HG03378 (cell line): Measurements from ENCODE around the gene CREB3.

Experiments
- ATAC-seq: cut with Tn5 transposase; IDR thresholded peaks from one replicate; pipeline ENCODE4 v1.9.1; 2021; ENCODE audit warnings: mild to moderate bottlenecking, moderate library complexity; ENCODE audit not compliant: unreplicated experiment

Gene CREB3

GRCh38 chr9:35748242-35748857, 15.9 kb downstream of the CREB3 start:
- ATAC-seq: no peak

- peak; percentile 34 for ATAC-seq
Observed at GRCh38 chr9:35748858-35749514, 16.5 kb downstream of the CREB3 start, which contains the start of the genes GBA2 and RGP1. TSS of gene GBA2 (minus strand) at chr9:35749228. CDS start at chr9:35748704, 524 bp downstream. TSS of gene RGP1 (plus strand) at chr9:35749287. CDS start at chr9:35749756, 469 bp downstream.

DNA sequence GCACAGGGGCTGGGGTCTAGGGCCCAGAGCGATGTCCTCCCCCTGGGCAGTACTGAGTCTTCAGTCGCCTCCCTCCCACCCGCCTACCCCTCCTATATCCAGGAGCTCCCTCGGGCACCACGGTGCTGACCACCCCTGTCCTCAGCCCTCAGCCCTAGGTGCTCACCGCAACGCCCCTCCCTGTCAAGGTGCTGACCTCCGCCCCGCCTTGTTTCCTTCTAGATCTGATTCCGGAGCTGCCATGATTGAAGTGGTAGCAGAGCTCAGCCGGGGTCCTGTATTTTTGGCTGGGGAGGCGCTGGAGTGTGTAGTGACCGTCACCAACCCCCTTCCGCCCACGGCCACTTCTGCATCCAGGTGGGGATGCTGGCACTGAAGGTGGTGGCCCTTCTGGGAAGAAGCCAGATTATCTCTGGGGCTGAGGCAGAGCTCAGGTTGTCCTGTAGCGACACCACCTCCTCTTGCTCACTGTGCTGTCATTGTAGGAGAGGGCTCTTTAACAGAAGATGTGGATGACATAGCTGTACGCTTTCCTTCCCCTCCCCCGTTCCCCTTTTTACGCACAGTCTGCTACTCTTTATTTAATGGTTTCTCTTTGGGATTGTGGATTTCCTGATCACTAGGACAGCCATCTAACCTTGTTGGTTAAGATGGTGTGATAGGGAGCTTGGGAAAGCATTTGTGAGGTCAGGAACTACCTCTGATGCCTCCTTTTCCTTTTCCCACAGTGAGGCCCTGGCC, 17.2 kb downstream of the CREB3 start:
- ATAC-seq: peak; percentile 10

DNA sequence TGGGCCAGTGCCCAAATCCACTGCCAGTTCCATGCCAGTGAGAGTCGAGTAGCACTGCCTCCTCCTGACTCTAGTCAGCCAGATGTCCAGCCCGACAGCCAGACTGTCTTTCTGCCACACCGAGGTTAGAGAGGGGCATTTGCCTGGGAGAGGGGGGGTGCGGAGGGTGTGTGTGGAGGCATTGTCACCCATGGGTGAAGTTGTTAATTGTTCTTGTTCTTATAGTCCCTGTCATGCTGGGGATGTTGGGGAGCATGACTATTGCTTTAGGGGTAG, 17.7 kb downstream of the CREB3 start:
- no peak for ATAC-seq

DNA sequence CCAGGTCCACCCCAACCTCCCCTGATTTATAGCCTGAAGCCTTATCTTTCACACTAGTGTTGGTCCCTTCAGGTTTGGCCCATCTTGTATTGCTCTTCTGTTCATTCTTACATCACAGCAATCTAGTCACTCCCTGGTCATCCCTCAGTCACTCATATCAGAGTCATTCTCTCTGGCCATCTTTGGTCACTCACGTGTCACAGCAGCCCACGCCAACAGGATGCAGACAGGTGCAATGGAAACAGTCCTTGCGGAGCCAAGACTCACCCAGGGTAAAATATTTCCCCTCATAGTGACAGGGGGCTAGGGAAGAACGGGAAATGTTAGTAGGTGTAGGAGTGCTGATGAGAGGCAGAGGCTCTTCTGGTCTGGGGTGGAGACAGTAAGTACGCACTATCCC, 21.0 kb downstream of the CREB3 start:
- ATAC-seq: no peak

GRCh38 chr9:35754264-35754663, 21.8 kb downstream of the CREB3 start, which contains the start of gene MSMP:
TSS of gene MSMP (minus strand) at chr9:35754276. CDS start at chr9:35754129, 147 bp downstream.
- ATAC-seq: no peak

GRCh38 chr9:35755071-35755470, 22.6 kb downstream of the CREB3 start:
- no peak for ATAC-seq

DNA sequence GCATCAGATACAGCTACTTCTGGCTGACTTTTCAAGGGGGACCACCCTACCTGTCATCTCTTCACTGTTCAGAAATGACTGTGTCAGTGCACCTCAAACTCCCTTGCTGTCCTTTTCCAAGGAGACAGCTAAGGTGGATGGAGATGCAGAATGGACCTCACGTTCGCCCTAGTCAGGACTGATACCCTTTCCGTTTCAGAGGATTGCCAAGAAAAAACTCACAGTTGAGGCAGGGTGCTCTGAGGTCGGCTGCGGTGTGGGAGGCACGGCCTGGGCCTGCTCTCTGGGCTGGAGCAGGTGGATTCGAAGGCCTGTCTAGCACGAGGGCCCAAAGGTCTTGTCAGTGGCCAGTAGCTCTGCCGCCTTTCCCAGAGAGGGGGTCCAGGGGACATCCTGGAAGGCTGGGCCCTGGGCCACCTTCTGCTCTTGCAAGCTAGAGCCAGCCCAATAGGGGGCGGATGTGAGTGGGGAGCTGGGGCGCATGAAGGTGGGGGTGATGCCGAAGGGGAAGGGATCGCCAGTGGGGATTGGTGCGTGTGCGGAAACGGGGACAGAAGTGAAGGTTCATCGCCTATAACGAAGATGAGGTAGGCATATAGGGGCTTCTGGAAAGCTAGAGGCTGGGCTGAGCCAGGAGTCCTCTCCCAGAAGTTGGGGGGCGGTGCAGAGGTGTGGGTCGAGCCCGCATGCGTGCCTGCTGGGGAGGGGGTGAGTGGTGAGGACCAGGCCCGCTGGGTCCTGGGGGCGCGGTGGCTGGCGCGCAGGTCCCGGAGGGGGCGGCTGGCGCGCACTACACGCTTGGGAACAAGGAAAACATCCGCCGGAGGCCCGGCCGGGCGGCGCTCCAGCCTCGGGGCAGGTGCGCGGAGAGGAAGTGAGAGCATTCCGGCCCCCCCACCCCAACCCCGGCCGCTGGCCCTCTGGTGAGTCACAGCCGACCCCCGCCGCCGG, 24.1 kb downstream of the CREB3 start:
- ATAC-seq: no peak

GRCh38 chr9:35757226-35757891, 24.9 kb downstream of the CREB3 start:
- ATAC-seq: no peak

DNA sequence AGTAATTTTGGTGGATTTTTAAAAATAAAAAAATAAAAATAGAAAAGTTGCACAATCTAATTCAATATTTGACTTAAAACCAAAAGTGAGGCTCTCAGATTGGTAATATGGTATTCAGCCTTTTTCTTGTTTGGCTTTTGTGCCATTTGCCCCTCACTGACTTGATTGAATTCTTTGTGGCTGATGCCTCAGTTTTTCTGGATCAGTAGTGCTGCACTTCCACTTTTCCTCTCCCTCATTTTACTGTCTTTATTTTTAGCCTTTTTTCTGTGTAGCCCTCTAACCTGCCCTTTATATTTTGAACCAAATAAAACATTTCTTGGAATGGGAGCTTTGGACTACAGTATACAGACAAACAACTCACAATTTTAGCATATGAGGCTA, 25.4 kb downstream of the CREB3 start:
- no peak for ATAC-seq

GRCh38 chr9:35758475-35759050, 26.1 kb downstream of the CREB3 start:
- ATAC-seq: no peak

DNA sequence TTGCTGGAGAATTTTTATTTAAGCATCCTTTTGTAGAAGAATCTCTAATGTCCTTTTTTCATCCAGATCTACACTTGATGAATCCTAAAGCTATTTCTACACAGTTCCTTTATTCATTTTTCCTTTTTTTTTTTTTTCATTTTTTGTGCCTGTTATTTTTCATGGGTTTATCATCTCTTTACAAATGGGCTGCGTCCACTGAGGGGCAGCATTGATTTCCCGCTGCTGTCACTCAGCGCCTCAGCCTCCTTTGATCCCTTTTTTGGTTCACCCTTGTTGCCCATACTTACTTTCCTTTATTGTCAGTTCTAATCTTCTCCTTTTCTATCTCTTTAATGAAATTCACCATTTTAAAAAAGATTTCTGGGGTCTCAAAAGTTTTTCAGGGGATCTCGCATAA, 27.3 kb downstream of the CREB3 start:
- no peak for ATAC-seq

DNA sequence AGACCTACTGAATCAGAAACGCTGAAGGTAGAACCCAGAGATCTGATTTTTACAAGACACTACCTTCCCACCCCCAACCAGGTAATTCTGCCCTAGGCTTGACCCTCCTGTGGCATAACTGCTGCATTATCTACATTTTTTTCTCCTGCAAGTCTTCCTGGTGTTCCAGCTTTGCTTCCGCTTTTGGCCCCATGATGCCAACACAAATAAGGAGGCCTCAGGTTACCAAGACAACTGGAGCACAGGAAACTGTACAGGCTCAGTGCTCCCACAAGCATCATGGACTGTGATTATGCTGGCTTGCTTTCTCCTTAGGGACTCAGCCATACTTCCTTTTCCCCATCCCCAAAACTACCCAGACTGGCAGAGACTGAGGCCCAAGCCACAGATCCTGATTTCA, 28.2 kb downstream of the CREB3 start:
- ATAC-seq: no peak

DNA sequence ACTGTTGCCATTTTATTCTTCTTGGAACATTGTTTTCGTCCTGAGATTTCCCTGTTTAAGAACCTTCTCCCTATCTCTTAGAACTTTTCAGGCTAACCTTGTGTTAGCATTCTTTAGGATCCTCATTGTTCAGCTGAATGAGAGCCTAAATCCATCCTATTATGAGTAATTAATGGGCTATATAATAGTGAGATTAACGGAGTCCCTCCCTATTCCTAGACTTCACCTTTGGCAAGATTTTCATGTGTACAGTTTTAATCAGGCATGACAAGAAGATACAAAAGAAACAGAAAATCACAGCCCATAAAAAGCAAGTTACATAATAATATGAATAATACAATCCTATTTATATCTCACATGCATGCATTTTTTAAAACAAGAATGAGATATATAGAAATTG, 30.7 kb downstream of the CREB3 start:
- ATAC-seq: no peak

- ATAC-seq: no peak
Observed at GRCh38 chr9:35763803-35764202, 31.3 kb downstream of the CREB3 start.

DNA sequence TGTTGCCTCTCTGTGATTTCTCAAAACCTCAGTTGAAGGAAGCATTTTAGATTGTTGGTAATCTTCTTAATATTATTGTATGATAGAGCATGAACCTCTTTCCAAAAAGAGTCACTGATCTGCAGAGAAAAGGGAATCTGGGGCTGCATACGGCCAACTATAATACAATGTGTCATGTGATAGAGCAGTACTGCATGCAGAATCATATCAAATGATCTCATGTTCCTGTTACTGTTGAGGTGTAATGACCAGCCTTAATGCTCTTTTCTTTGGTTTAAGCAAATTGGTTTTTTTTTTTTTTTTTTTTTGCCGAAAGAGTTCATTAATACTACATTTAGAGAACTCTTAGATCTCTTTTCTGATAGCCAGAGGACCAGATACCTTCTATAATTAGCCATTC, 34.5 kb downstream of the CREB3 start:
- no peak for ATAC-seq

DNA sequence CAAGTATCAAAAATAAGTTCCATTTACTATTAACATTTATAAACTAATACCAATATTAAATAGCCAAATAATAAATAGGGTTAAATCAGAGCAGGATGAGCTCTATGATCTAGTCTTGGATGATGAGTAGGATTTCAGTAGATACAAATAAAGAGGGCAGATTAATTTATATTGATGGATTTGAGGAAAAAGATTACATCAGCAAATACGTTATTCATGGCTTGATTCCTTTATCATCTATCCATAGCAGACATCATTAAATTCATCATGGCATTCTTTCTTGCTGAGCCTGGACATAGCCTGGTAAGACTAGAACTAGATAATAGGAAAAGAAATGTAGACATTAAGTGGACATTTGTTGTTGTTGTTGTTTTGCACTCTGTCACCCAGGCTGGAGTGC, 35.0 kb downstream of the CREB3 start:
- no peak for ATAC-seq

DNA sequence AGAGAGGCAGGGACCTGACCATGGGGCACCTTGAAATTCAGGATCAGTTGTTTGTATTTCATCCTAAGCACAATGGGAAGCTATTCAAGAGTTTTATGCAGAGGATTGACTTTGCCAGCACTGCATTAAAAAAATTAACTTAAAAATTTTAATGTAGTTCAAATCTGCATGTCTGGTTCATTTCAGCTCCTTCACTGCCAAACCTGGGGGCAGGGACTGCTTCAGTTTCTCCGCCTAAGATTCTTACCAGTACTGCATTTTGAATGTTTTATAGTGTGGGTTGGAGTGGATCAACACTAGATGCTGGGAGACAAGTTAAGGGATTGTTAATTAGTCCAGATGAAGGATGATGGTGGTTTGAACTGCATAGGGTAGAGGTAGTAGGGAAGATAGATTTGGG, 37.3 kb downstream of the CREB3 start:
- no peak for ATAC-seq

GRCh38 chr9:35771075-35771433, 38.6 kb downstream of the CREB3 start:
- no peak for ATAC-seq

DNA sequence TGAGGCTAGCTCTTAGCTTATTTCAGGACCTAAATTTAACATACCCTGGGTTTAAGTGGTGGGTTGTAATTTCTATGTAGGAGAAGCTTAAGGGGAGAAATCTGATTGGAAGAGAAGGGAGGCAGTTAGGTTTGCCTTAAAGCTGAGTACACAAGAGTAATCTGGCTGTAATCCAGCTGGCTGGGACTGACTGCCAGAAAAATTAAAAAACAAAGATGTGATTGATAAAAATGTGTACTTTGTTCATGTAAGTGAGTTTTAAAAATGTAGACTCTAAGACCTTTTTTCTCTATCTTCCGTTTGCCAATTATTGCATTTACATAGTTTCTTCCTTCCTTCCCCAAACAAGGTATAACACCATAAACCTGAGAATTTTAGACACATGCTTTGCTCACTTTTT, 39.1 kb downstream of the CREB3 start:
- no peak for ATAC-seq
